DMS79 treated with DMSO at 0.1 percent for 48 hours (cell line): ENCODE results near the gene OR2M4.
"Not testable (repeated sequence)": the region's sequence is repeated elsewhere in the genome, so short reads cannot be mapped to it uniquely, and the experiment has no call there.

Experiments used
- DNase-seq: peaks from one replicate; lab custom pipeline; 2025; lab: John Stamatoyannopoulos, UW

Gene OR2M4

DNA sequence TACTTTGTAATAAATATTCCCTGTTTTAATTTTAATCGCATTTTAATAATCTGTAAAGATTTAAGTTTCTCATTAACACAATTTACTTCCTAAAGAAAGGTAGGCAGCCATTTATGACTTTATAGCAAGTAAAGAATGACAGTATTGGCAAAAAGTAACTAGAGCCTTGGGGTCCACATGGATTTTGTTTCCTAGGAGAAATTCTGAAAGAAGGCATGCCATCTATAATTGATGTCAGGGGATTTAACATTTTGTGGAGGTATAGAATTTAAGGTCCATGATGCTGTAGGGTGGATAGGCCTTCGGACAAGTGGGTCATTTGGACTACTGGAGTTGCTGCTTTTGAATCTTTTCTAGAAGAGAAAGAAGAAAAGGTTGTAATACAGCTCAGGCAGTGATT is at the start of gene OR2M4:
Gene OR2M4 (plus strand): TSS at position 301 of the 400 bp plus-strand sequence. CDS start 7,512 bp downstream, outside the sequence.
- DNase-seq = no peak

DNA sequence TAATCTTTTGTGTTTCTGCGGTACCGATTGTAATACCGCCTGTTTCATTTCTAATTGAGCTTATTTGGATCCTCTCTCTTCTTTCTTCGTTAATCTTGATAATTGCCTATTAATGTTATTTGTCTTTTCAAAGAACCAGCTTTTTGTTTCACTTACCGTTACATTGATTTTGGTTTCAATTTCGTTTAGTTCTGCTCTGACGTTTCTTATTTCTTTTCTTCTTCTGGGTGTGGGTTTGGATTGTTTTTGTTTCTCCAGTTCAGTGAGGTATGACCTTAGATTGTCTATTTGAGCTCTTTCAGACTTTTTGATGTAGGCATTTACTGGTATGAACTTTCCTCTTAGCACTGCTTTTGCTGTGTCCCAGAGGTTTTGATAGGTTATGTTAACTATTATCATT is 47.2 kb upstream of the OR2M4 start:
- DNase-seq = no peak

DNA sequence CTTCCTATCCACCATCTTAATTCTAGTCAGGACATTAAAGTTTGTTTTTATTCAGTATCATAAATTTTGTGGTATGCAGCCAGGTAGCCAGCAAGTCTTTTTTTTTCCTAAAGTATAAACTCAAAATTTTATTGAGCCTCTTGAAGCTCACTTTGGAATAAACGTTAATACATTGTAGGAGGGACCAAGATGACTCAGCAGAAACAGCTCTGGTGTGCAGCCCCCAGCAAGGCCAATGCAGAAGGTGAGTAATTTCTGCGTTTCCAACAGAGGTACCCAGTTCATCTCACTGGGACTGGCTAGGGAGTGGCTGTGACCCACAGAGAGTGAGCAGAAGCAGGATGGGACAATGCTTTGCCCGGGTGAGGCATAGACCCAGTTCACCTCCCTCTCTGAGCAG is 43.9 kb upstream of the OR2M4 start:
- DNase-seq = no peak

DNA sequence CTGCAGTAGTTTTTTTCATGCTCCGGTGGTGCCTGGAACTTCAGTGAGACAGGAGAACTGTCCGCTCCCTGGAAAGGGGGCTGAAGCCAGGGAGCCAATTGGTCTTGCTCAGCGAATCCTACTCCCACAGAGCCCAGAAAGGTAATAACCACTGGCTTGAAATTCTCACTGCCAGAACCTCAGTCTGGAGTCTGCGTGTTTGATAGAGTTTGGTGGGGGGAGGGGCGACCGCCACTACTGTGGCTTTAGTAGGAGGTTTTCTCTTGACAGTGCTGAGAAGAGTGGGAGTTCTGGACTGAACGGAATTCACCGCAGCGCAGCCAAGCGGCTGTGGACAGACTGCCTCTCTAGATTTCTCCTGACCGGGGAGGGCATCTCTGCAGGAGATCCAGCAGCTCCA is 42.2 kb upstream of the OR2M4 start:
- DNase-seq = no peak

DNA sequence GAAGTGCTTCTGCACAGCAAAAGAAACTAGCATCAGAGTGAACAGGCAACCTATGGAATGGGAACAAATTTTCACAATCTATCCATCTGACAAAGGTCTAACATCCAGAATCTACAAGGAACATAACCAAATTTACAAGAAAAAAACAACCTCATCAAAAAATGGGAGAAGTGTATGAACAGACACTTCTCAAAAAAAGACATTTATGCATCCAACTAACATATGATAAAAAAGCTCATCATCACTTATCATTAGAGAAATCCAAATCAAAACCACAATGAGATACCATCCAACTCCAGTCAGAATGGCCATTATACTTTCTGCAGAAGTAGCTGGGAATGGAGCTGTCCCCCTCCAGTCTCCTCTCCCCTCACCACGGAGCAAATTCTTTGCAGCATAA is 37.1 kb upstream of the OR2M4 start:
- DNase-seq = no peak

GRCh38 chr1:248196965-248197364 is 34.3 kb upstream of the OR2M4 start, which contains the start of gene OR2M3:
TSS of gene OR2M3 (plus strand) at chr1:248197265. CDS start at chr1:248203068, 5,803 bp downstream.
- no peak for DNase-seq

GRCh38 chr1:248215880-248216279 is 15.3 kb upstream of the OR2M4 start:
- DNase-seq = no peak

- DNase-seq = no peak
These were observed 5.7 kb upstream of the OR2M4 start for GRCh38 chr1:248225537-248225936.

GRCh38 chr1:248229360-248229908 is 1.8 kb upstream of the OR2M4 start:
- no peak for DNase-seq

- no peak for DNase-seq
These were observed 8.3 kb downstream of the OR2M4 start for GRCh38 chr1:248239478-248239877.

DNA sequence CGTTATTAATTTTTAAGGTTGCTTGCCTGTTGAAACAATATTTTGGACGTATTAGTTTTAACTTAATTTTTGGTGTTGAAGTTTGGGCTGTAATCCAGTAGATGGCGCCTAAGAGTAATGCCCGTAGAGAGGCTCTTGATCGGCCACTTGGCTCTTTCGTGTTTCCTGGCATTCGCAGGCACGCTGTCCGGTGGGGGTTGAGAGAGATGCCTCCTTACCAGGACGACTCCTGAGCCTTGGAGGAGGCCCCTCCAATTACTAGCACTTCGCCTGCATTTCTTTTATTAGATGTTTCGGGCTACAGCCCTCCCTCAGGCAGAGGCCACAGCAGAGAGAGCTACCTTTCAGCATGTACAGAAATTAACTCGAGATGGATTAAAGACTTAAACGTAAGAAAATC is 12.0 kb downstream of the OR2M4 start:
- no peak for DNase-seq

GRCh38 chr1:248259309-248259708 is 28.1 kb downstream of the OR2M4 start:
- DNase-seq = not testable (repeated sequence)

- no peak for DNase-seq
These were observed 37.0 kb downstream of the OR2M4 start for GRCh38 chr1:248268178-248268577.

DNA sequence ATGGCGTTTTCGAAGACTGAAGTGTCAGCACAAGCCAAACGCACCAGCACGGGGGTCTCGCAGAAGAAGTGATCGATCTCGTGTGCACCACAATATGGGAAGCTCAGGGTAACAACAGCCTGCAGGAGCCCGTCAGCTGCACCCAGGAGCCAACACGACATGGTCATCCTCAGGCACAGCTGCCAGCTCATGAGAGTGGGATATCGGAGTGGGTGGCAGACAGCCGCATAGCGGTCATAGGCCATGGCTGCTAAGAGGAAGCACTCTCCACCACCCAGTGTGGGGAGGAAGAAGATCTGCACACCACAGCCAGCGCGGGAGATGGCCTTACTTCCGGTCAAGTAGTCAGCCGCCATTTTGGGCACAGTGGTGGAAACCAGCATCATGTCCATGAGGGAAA is 42.0 kb downstream of the OR2M4 start:
- DNase-seq = not testable (repeated sequence)

GRCh38 chr1:248277876-248278275 is 46.7 kb downstream of the OR2M4 start, which contains the start of gene OR2T33:
TSS of gene OR2T33 (minus strand) at chr1:248277976. CDS start at chr1:248273814, 4,162 bp downstream.
- DNase-seq = no peak

GRCh38 chr1:248288391-248288790 is 57.2 kb downstream of the OR2M4 start:
- DNase-seq = no peak
